Endothelial cell of umbilical vein (primary cell): Measurements from ENCODE around the gene RWDD4.

ENCODE experiments used
- CTCF ChIP-seq, 2 donors: IDR thresholded peaks; 1 replicate in 1 of 2; 2 replicates in 1 of 2; pipeline ENCODE4 v1.5.1; 2011; ENCODE audit warnings: low read length in 2 of 2, mild to moderate bottlenecking in 2 of 2, moderate library complexity in 2 of 2, control low read depth in 1 of 2, inconsistent platforms in 1 of 2, low read depth in 1 of 2; ENCODE audit not compliant: insufficient read depth in 1 of 2; ENCODE audit errors: extremely low read depth in 1 of 2
- POLR2A ChIP-seq: IDR thresholded peaks from 2 replicates; pipeline ENCODE4 v1.6.1; 2012; ENCODE audit warnings: low read depth, mild to moderate bottlenecking, control low read depth, low read length
- POLR2AphosphoS5 ChIP-seq: IDR thresholded peaks from 2 replicates; pipeline ENCODE4 v1.6.1; 2012; ENCODE audit warnings: low read depth, mild to moderate bottlenecking, control low read depth, low read length, moderate library complexity; ENCODE audit not compliant: insufficient read depth

GRCh38 chr4:183666088-183666487, 7.1 kb upstream of the RWDD4 start:
- TF ChIP-seq POLR2A, result no peak
- TF ChIP-seq CTCF (IDR thresholded peaks at IDR 0.05; ENCODE audit: extremely low read depth in 1 of 2, insufficient read depth in 1 of 2, low read depth in 1 of 2, low read length in 2 of 2), result no peak
- TF ChIP-seq POLR2AphosphoS5, result no peak
